OCI-LY1 (cell line): ENCODE measurements around the gene ADGRL1.

ENCODE experiments used
- H2AFZ ChIP-seq: fragments of 200-600 bp; sonication (generic), shearing (Covaris generic); 2 replicates; pipeline ENCODE4 v1.6.0; 2014; ENCODE audit warnings: antibody characterized with exemption, mild to moderate bottlenecking, low read length
- H3F3A ChIP-seq: fragments of 200-600 bp; sonication (generic), shearing (Covaris generic); 2 replicates; pipeline ENCODE4 v1.6.0; 2014; ENCODE audit warnings: mild to moderate bottlenecking, antibody characterized with exemption, low read length, moderate library complexity; ENCODE audit not compliant: insufficient read depth
- H3K27ac ChIP-seq: fragments of 200-600 bp; sonication (generic); 2 replicates; pipeline ENCODE4 v1.5.1; 2014; ENCODE audit warnings: low read length, mixed run types, mild to moderate bottlenecking, low read depth; ENCODE audit not compliant: poor library complexity, severe bottlenecking
- H3K27me3 ChIP-seq: fragments of 200-600 bp; sonication (generic); 2 replicates; pipeline ENCODE4 v1.6.0; 2014; ENCODE audit warnings: antibody characterized with exemption, mild to moderate bottlenecking, low read length, moderate library complexity; ENCODE audit not compliant: insufficient read depth
- H3K36me3 ChIP-seq: fragments of 200-600 bp; sonication (generic); 2 replicates; pipeline ENCODE4 v1.6.1; 2014; ENCODE audit warnings: mild to moderate bottlenecking, antibody characterized with exemption, low read length, moderate library complexity, mixed read lengths; ENCODE audit not compliant: insufficient read depth
- H3K4me1 ChIP-seq: fragments of 200-600 bp; sonication (generic); 2 replicates; pipeline ENCODE4 v1.5.1; 2014; ENCODE audit warnings: mild to moderate bottlenecking, low read length, moderate library complexity; ENCODE audit not compliant: insufficient read depth, severe bottlenecking
- H3K4me2 ChIP-seq: fragments of 200-600 bp; sonication (generic), shearing (Covaris generic); 2 replicates; pipeline ENCODE4 v1.6.1; 2014; ENCODE audit warnings: low read length
- H3K4me3 ChIP-seq: fragments of 200-600 bp; sonication (generic); 2 replicates; pipeline ENCODE4 v1.5.1; 2014; ENCODE audit warnings: low read length, low read depth, mild to moderate bottlenecking, mixed read lengths; ENCODE audit not compliant: poor library complexity, severe bottlenecking
- H3K79me2 ChIP-seq: fragments of 200-600 bp; shearing (Covaris generic); 2 replicates; pipeline ENCODE4 v1.6.1; 2016; ENCODE audit warnings: mixed run types, low read length, mixed read lengths; ENCODE audit not compliant: insufficient read depth
- H3K9ac ChIP-seq: fragments of 200-600 bp; sonication (generic), shearing (Covaris generic); 2 replicates; pipeline ENCODE4 v1.6.1; 2014; ENCODE audit warnings: mild to moderate bottlenecking, low read length, mixed read lengths
- H3K9me2 ChIP-seq: fragments of 200-600 bp; sonication (generic), shearing (Covaris generic); 2 replicates; pipeline ENCODE4 v1.6.1; 2014; ENCODE audit warnings: low read depth, mild to moderate bottlenecking, low read length, mixed read lengths
- H3K9me3 ChIP-seq: fragments of 200-600 bp; shearing (Covaris generic); 2 replicates; pipeline ENCODE4 v1.6.1; 2014; ENCODE audit warnings: low read length, mixed read lengths
- H4K20me1 ChIP-seq: fragments of 200-600 bp; sonication (generic), shearing (Covaris generic); 2 replicates; pipeline ENCODE4 v1.6.0; 2016; ENCODE audit warnings: mild to moderate bottlenecking, low read length; ENCODE audit not compliant: insufficient read depth
- CTCF ChIP-seq: fragments of 200-600 bp; sonication (generic), shearing (Covaris generic); IDR thresholded peaks from 2 replicates; pipeline ENCODE4 v1.5.1; 2017; ENCODE audit warnings: mild to moderate bottlenecking, antibody characterized with exemption, low read length, moderate library complexity, mixed read lengths
- EZH2 ChIP-seq: fragments of 200-600 bp; sonication (generic), shearing (Covaris generic); IDR thresholded peaks from 2 replicates; pipeline ENCODE4 v1.8.0; 2017; ENCODE audit warnings: borderline replicate concordance, mixed run types, mild to moderate bottlenecking, antibody characterized with exemption, low read length, moderate library complexity, mixed read lengths

Gene ADGRL1

GRCh38 chr19:14103310-14103709 is 102.7 kb downstream of the ADGRL1 start:
- no peak overlapping the region for H2AFZ ChIP-seq

DNA sequence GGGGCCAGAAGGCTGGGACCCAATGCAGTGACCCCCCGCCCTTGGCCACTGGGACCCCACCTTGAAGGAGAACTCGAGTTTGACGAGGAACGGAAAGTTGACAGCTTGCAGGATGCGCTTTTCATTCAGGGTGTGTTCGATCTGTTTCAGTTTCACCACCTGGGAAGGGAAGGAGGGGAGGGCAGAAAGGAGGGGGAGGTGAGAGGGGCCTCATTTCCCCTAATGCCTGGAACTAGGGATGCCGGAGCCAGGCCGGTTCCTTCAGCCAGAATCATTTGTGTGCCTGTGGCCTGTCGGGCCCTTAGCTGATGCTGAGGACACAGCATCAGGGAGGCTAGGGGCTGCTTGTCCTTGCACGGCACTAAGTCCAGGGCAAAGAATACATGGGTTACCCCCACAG is 103.2 kb downstream of the ADGRL1 start:
- Histone ChIP-seq H3K4me1 (no peaks in the 10 kb centered on the region), H4K20me1 (no peaks in the 10 kb centered on the region), H3K4me2 (no peak overlapping the region), H2AFZ (no peak overlapping the region), H3K9me2 (no peaks in the 10 kb centered on the region), H3K36me3 (peaks cover 45% of the 10 kb centered on the region), H3K9me3 (no peaks in the 10 kb centered on the region), H3K27me3 (no peaks in the 10 kb centered on the region), H3K27ac (no peak overlapping the region), H3K9ac (no peak overlapping the region), H3F3A (no peaks in the 10 kb centered on the region), H3K79me2 (no peaks in the 10 kb centered on the region), H3K4me3 (no peak overlapping the region)
- TF ChIP-seq CTCF (no peak), EZH2 (no peak)

More at GRCh38 chr19:14103310-14103709, 102.7 kb downstream of the ADGRL1 start:
- TF ChIP-seq EZH2, result no peak
- TF ChIP-seq CTCF, result no peak
- Histone ChIP-seq H3K9me3 (no peaks in the 10 kb centered on the region), H3K27me3 (no peaks in the 10 kb centered on the region), H3F3A (no peaks in the 10 kb centered on the region), H3K36me3 (peaks cover 41% of the 10 kb centered on the region), H3K4me1 (no peaks in the 10 kb centered on the region), H4K20me1 (no peaks in the 10 kb centered on the region), H3K9me2 (no peaks in the 10 kb centered on the region), H3K27ac (no peak overlapping the region), H3K4me3 (no peak overlapping the region), H3K79me2 (no peaks in the 10 kb centered on the region), H3K4me2 (no peak overlapping the region), H3K9ac (no peak overlapping the region)

- Histone ChIP-seq H3K27ac (no peak overlapping the region), H3K4me2 (no peak overlapping the region), H3K4me1 (no peaks in the 10 kb centered on the region)
Observed at GRCh38 chr19:14102102-14102696, 103.8 kb downstream of the ADGRL1 start.

More at GRCh38 chr19:14102102-14102696, 103.8 kb downstream of the ADGRL1 start:
- Histone ChIP-seq H3K36me3 (peaks cover 51% of the 10 kb centered on the region), H3K79me2 (no peaks in the 10 kb centered on the region), H3K27me3 (no peaks in the 10 kb centered on the region), H3K4me3 (no peak overlapping the region), H2AFZ (no peak overlapping the region), H3K9me2 (no peaks in the 10 kb centered on the region), H3K9me3 (no peaks in the 10 kb centered on the region), H3F3A (no peaks in the 10 kb centered on the region), H4K20me1 (no peaks in the 10 kb centered on the region), H3K9ac (no peak overlapping the region)
- TF ChIP-seq CTCF (no peak), EZH2 (no peak)
